ENCODE measurements around the gene FAM210B. TPM values are rescaled to one million over a fixed set of nuclear protein-coding genes. Genes with fewer than 3 reads are reported as not detected.
A peak's percentile ranks its signal among the peaks of the same experiment; 100 is the strongest.
"Not testable (repeated sequence)": the region's sequence is repeated elsewhere in the genome, so short reads cannot be mapped to it uniquely, and the experiment has no call there.

FAM210B gene
- total RNA-seq, 1 donor from 2014 or later: 6.9 TPM

GRCh38 chr20:56406910-56407309, 48.1 kb downstream of the FAM210B start:
- intact Hi-C loops (cut with micrococcal nuclease): no loop called here
- H3K36me3 Mint-ChIP-seq (ENCODE audit: low read depth): peaks cover 61% of the 10 kb centered on the region
- DNase-seq (ENCODE audit: low spot score): no peak
- peaks cover 33% of the 10 kb centered on the region for H3K4me1 Mint-ChIP-seq (ENCODE audit: low read depth)
- no peak overlapping the region for H3K27ac Mint-ChIP-seq
- H3K27me3 Mint-ChIP-seq (ENCODE audit: insufficient read depth): no peaks in the 10 kb centered on the region
- H3K4me3 Mint-ChIP-seq: no peak overlapping the region
- no peaks in the 10 kb centered on the region for H3K9me3 Mint-ChIP-seq

- Mint-ChIP-seq H3K36me3 (ENCODE audit: low read depth) (peaks cover 64% of the 10 kb centered on the region), H3K4me1 (ENCODE audit: low read depth) (peaks cover 47% of the 10 kb centered on the region), H3K27me3 (ENCODE audit: insufficient read depth) (no peaks in the 10 kb centered on the region), H3K9me3 (peaks cover 13% of the 10 kb centered on the region), H3K4me3 (no peak overlapping the region), H3K27ac (no peak overlapping the region)
- intact Hi-C loops (cut with micrococcal nuclease): no loop called here
- no peak for DNase-seq (ENCODE audit: low spot score)
Observed at GRCh38 chr20:56409521-56409920, 50.7 kb downstream of the FAM210B start.

GRCh38 chr20:56409956-56410355, 51.2 kb downstream of the FAM210B start:
- Mint-ChIP-seq H3K4me3 (no peak overlapping the region), H3K27me3 (ENCODE audit: insufficient read depth) (no peaks in the 10 kb centered on the region), H3K4me1 (ENCODE audit: low read depth) (peaks cover 51% of the 10 kb centered on the region), H3K9me3 (peaks cover 13% of the 10 kb centered on the region), H3K27ac (no peak overlapping the region), H3K36me3 (ENCODE audit: low read depth) (peaks cover 64% of the 10 kb centered on the region)
- DNase-seq (ENCODE audit: low spot score): no peak
- intact Hi-C loops (cut with micrococcal nuclease): no loop called here

- Mint-ChIP-seq H3K36me3 (ENCODE audit: low read depth) (peaks cover 52% of the 10 kb centered on the region), H3K4me1 (ENCODE audit: low read depth) (peaks cover 50% of the 10 kb centered on the region), H3K9me3 (peaks cover 13% of the 10 kb centered on the region), H3K4me3 (peak overlapping the region; percentile 89), H3K27ac (peak overlapping the region; percentile 96)
- intact Hi-C loops (cut with micrococcal nuclease); DNase-seq (ENCODE audit: low spot score); H3K27me3 Mint-ChIP-seq (ENCODE audit: insufficient read depth): not testable (repeated sequence)
Observed at GRCh38 chr20:56411287-56411686, 52.5 kb downstream of the FAM210B start.

GRCh38 chr20:56411759-56412472, 53.1 kb downstream of the FAM210B start, which contains the start of gene CASS4:
Gene CASS4, plus strand, starts transcription at chr20:56412260. Its CDS starts 199 bp downstream, at chr20:56412459.
- DNase-seq (ENCODE audit: low spot score): peak; percentile 22
- peak within 1 kb of the TSS; percentile 96 for H3K27ac Mint-ChIP-seq

GRCh38 chr20:56412473-56412790, 53.7 kb downstream of the FAM210B start:
- no peak for DNase-seq (ENCODE audit: low spot score)
- H3K4me3 Mint-ChIP-seq: peak overlapping the region; percentile 89
- H3K27ac Mint-ChIP-seq: peak overlapping the region; percentile 96
- H3K36me3 Mint-ChIP-seq (ENCODE audit: low read depth): peaks cover 51% of the 10 kb centered on the region
- peaks cover 58% of the 10 kb centered on the region for H3K4me1 Mint-ChIP-seq (ENCODE audit: low read depth)
- H3K27me3 Mint-ChIP-seq (ENCODE audit: insufficient read depth): no peaks in the 10 kb centered on the region
- intact Hi-C loops (cut with micrococcal nuclease): no loop called here
- peaks cover 13% of the 10 kb centered on the region for H3K9me3 Mint-ChIP-seq

More at GRCh38 chr20:56411759-56412472, 53.1 kb downstream of the FAM210B start, which contains the start of gene CASS4:
- Mint-ChIP-seq H3K27me3 (ENCODE audit: insufficient read depth) (no peaks in the 10 kb centered on the region), H3K9me3 (peaks cover 13% of the 10 kb centered on the region), H3K4me3 (peak within 1 kb of the TSS; percentile 89), H3K4me1 (ENCODE audit: low read depth) (peaks cover 53% of the 10 kb centered on the region), H3K36me3 (ENCODE audit: low read depth) (peaks cover 52% of the 10 kb centered on the region)
- intact Hi-C loops (cut with micrococcal nuclease): no loop called here

GRCh38 chr20:56412949-56413348, 54.2 kb downstream of the FAM210B start:
- Mint-ChIP-seq H3K9me3 (peaks cover 13% of the 10 kb centered on the region), H3K36me3 (ENCODE audit: low read depth) (peaks cover 51% of the 10 kb centered on the region), H3K27me3 (ENCODE audit: insufficient read depth) (no peaks in the 10 kb centered on the region), H3K4me1 (ENCODE audit: low read depth) (peaks cover 63% of the 10 kb centered on the region), H3K27ac (peak overlapping the region; percentile 96), H3K4me3 (peak overlapping the region; percentile 89)
- DNase-seq (ENCODE audit: low spot score): no peak
- intact Hi-C loops (cut with micrococcal nuclease): no loop called here

- H3K36me3 Mint-ChIP-seq (ENCODE audit: low read depth): peaks cover 51% of the 10 kb centered on the region
- H3K4me1 Mint-ChIP-seq (ENCODE audit: low read depth): peaks cover 69% of the 10 kb centered on the region
- peak overlapping the region; percentile 92 for H3K27ac Mint-ChIP-seq
Observed at GRCh38 chr20:56414842-56415765, 56.3 kb downstream of the FAM210B start.

GRCh38 chr20:56417402-56417801, 58.6 kb downstream of the FAM210B start:
- Mint-ChIP-seq H3K36me3 (ENCODE audit: low read depth) (peaks cover 49% of the 10 kb centered on the region), H3K4me3 (no peak overlapping the region), H3K4me1 (ENCODE audit: low read depth) (peaks cover 75% of the 10 kb centered on the region), H3K9me3 (peaks cover 13% of the 10 kb centered on the region), H3K27ac (peak overlapping the region; percentile 94), H3K27me3 (ENCODE audit: insufficient read depth) (no peaks in the 10 kb centered on the region)
- intact Hi-C loops (cut with micrococcal nuclease): no loop called here
- no peak for DNase-seq (ENCODE audit: low spot score)

More at GRCh38 chr20:56414842-56415765, 56.3 kb downstream of the FAM210B start:
- no peak for DNase-seq (ENCODE audit: low spot score)
- Mint-ChIP-seq H3K4me3 (peak overlapping the region; percentile 53), H3K27me3 (ENCODE audit: insufficient read depth) (no peaks in the 10 kb centered on the region), H3K9me3 (peaks cover 17% of the 10 kb centered on the region)
- intact Hi-C loops (cut with micrococcal nuclease): loop anchor here (1.0 to 2.0 kb wide), 3 partner anchors 14 to 53 kb away; partner anchors contain the start of gene RTF2

GRCh38 chr20:56417911-56418310, 59.1 kb downstream of the FAM210B start:
- DNase-seq (ENCODE audit: low spot score): no peak
- H3K27me3 Mint-ChIP-seq (ENCODE audit: insufficient read depth): no peaks in the 10 kb centered on the region
- peaks cover 8% of the 10 kb centered on the region for H3K9me3 Mint-ChIP-seq
- intact Hi-C loops (cut with micrococcal nuclease): loop anchor here (1.0 kb wide), 1 partner anchor 26 kb away; the partner anchor contains the start of genes AURKA and CSTF1
- peak overlapping the region; percentile 94 for H3K27ac Mint-ChIP-seq
- peaks cover 47% of the 10 kb centered on the region for H3K36me3 Mint-ChIP-seq (ENCODE audit: low read depth)
- H3K4me3 Mint-ChIP-seq: peak overlapping the region; percentile 71
- H3K4me1 Mint-ChIP-seq (ENCODE audit: low read depth): peaks cover 75% of the 10 kb centered on the region

All from activated T-helper 1 cell treated with anti-CD3 and anti-CD28 coated beads, Interleukin-12 subunit alpha, Interleukin-12 subunit beta, Interleukin-2, Interleukin-4 antibody, amounts not matched to agents 30 ng/mL and 10 ng/mL and 1 ng/mL, durations not matched to agents 14 hours and 24 hours and 36 hours (primary cell).